ENCODE results near the gene DIAPH2. TPM values are rescaled to one million over a fixed set of nuclear protein-coding genes. Genes with fewer than 3 reads are reported as not detected.

DIAPH2 gene
- total RNA-seq, 8 experiments from 2014 or later = 2.6 to 12.7 (median 3.9) TPM

DNA sequence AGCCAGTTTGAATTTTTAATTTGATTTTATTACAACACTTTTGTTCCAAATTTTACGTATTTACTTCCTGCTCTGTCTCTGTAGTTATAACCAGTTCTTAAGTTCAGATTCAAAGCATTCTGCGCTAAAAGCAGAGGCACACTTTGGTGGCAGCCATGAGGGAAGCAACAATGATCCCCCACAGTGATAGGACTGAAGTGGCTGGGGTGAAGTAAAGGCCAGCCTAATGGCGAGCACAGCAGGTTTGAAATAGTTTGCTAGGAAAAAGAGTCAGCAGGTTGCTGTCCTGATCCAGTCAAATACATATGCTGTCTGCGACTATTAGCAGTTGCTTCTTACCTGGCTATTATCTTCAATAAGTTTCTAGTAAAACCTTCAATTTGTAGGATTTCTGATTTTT, 375.4 kb downstream of the DIAPH2 start:
- ATAC-seq (replicated peaks in 6 of 8) = no peak
- in situ Hi-C loops (cut with MboI; ENCODE audit: low pct_unique_long_range_greater_than_20kb in 2 of 9, low sequenced_read_pairs in 9 of 9, unreplicated experiment in 9 of 9) = no loop called here

DNA sequence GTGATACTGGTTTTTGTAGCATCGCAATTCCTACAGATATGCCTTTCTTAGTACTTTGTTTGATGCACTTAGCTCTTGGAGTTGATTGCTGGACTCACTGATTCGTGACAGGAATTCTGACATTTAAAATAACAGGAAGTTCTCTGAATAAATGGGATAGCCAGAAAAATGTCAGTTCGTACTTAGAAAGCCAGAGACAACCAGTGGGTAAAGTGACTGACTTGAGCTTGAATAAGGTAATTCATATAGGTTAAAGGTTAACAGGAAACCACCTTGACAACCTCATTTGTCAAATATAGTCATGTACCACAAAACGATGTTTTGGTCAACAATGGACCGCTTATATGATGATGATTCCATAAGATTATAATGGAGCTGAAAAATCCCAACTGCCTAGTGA, 380.4 kb downstream of the DIAPH2 start:
- H3K4me3 ChIP-seq = no peak overlapping the region
- in situ Hi-C loops (cut with MboI; ENCODE audit: low pct_unique_long_range_greater_than_20kb in 2 of 9, low sequenced_read_pairs in 9 of 9, unreplicated experiment in 9 of 9) = no loop called here
- ATAC-seq (replicated peaks in 6 of 8) = no peak
- no peak overlapping the region for H3K27ac ChIP-seq
- H3K4me1 ChIP-seq (replicated peaks in 1 of 2) = no peaks in the 10 kb centered on the region
- WGBS, 10 experiments = 47 to 100% (median 98%) methylated on average over 1 to 5 of the region's 5 CpGs; no CpG with 5 or more reads in 4 of the 10 experiments

More for the DNA sequence above, 375.4 kb downstream of the DIAPH2 start:
- 0 to 80% (median 47%) methylated on average over 1 to 4 of the region's 4 CpGs; no CpG with 5 or more reads in 4 of the 10 experiments for WGBS, 10 experiments
- Histone ChIP-seq H3K4me3 (no peak overlapping the region), H3K4me1 (replicated peaks in 1 of 2) (no peaks in the 10 kb centered on the region), H3K27ac (no peak overlapping the region)

DNA sequence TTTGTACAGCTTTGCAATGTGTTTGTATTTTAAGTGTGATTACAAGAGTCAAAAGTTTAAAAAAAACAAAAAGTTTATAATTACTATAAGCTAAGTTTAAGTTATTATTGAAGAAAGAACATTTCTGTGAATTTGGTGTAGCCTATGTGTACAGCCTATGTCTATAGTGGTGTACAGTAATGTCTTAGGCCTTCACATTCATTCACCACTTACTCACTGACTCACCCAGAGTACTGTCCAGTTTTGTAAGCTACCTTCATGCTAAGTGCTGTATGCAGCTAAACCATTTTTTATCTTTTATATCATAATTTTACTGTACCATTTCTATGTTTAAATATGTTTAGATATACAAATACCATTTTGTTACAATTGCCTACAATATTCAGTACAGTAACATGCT, 381.3 kb downstream of the DIAPH2 start:
- in situ Hi-C loops (cut with MboI; ENCODE audit: low pct_unique_long_range_greater_than_20kb in 2 of 9, low sequenced_read_pairs in 9 of 9, unreplicated experiment in 9 of 9) = no loop called here
- Histone ChIP-seq H3K4me1 (replicated peaks in 1 of 2) (no peaks in the 10 kb centered on the region), H3K4me3 (no peak overlapping the region), H3K27ac (no peak overlapping the region)
- ATAC-seq (replicated peaks in 6 of 8) = no peak

GRCh38 chrX:97066381-97066780, 381.7 kb downstream of the DIAPH2 start:
- WGBS, 10 experiments = 55 to 100% (median 100%) methylated on average over 1 to 3 of the region's 3 CpGs; no CpG with 5 or more reads in 5 of the 10 experiments
- in situ Hi-C loops (cut with MboI; ENCODE audit: low pct_unique_long_range_greater_than_20kb in 2 of 9, low sequenced_read_pairs in 9 of 9, unreplicated experiment in 9 of 9) = no loop called here
- Histone ChIP-seq H3K27ac (no peak overlapping the region), H3K4me1 (replicated peaks in 1 of 2) (no peaks in the 10 kb centered on the region), H3K4me3 (no peak overlapping the region)
- ATAC-seq (replicated peaks in 6 of 8) = no peak

- in situ Hi-C loops (cut with MboI; ENCODE audit: low pct_unique_long_range_greater_than_20kb in 2 of 9, low sequenced_read_pairs in 9 of 9, unreplicated experiment in 9 of 9) = no loop called here
- no peaks in the 10 kb centered on the region for H3K4me1 ChIP-seq (replicated peaks in 1 of 2)
- 50% methylated on average over 1 of the region's 1 CpG; no CpG with 5 or more reads in 9 of the 10 experiments for WGBS, 10 experiments
- H3K27ac ChIP-seq = no peak overlapping the region
- ATAC-seq (replicated peaks in 6 of 8) = no peak
- H3K4me3 ChIP-seq = no peak overlapping the region
These were observed 385.7 kb downstream of the DIAPH2 start for GRCh38 chrX:97070346-97070745.

DNA sequence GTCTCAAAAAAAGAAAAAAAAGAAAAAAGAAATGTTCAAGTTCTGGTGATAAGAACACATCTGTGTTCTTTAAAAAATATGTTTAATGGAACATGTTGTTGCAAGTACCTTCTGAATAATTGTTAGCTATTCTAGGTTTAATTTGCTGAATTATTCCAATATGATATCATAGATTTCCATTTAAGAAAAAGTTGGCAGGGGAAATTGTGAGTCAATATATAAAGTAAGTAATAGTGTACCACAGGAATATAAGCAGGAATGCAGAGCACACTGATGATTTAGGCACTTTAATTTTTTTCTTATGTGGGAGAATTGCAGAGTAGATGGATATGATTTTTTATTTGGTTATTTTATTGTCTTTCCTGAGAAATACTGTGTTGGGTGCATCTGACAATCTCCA, 389.8 kb downstream of the DIAPH2 start:
- no peak overlapping the region for H3K4me3 ChIP-seq
- ATAC-seq (replicated peaks in 6 of 8) = no peak
- no peak overlapping the region for H3K27ac ChIP-seq
- no peaks in the 10 kb centered on the region for H3K4me1 ChIP-seq (replicated peaks in 1 of 2)
- in situ Hi-C loops (cut with MboI; ENCODE audit: low pct_unique_long_range_greater_than_20kb in 2 of 9, low sequenced_read_pairs in 9 of 9, unreplicated experiment in 9 of 9) = no loop called here

GRCh38 chrX:97089116-97089515, 404.5 kb downstream of the DIAPH2 start:
- Histone ChIP-seq H3K27ac (no peak overlapping the region), H3K4me1 (replicated peaks in 1 of 2) (no peaks in the 10 kb centered on the region), H3K4me3 (no peak overlapping the region)
- 88% methylated on average over 1 of the region's 1 CpG; no CpG with 5 or more reads in 9 of the 10 experiments for WGBS, 10 experiments
- no peak for ATAC-seq (replicated peaks in 6 of 8)
- in situ Hi-C loops (cut with MboI; ENCODE audit: low pct_unique_long_range_greater_than_20kb in 2 of 9, low sequenced_read_pairs in 9 of 9, unreplicated experiment in 9 of 9) = no loop called here

- in situ Hi-C loops (cut with MboI; ENCODE audit: low pct_unique_long_range_greater_than_20kb in 2 of 9, low sequenced_read_pairs in 9 of 9, unreplicated experiment in 9 of 9) = no loop called here
- Histone ChIP-seq H3K4me1 (replicated peaks in 1 of 2) (no peaks in the 10 kb centered on the region), H3K4me3 (no peak overlapping the region), H3K27ac (no peak overlapping the region)
- ATAC-seq (replicated peaks in 6 of 8) = no peak
- 17 to 33% methylated on average over 1 of the region's 2 CpGs; no CpG with 5 or more reads in 8 of the 10 experiments for WGBS, 10 experiments
These were observed 411.7 kb downstream of the DIAPH2 start for GRCh38 chrX:97096385-97096784.

DNA sequence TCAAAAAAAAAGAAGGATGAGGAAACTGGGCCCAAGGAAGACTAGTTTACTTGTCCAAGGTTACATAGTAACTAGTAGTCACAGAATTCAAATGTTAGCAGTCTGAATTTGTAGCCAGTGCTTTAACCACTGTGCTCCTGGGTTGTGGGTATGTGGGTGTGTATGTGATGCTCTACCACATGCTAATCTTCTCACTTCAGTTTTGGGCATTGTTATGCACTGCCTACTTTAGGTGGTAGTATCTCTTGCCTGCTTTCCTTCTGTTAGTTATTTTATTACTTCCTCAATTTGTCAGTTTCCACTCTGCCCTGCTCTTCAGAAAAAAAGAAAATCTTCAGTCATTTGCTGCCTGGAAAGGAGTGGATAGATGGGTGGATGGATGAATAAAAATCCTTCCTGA, 418.3 kb downstream of the DIAPH2 start:
- ATAC-seq (replicated peaks in 6 of 8) = no peak
- Histone ChIP-seq H3K27ac (no peak overlapping the region), H3K4me1 (replicated peaks in 1 of 2) (no peaks in the 10 kb centered on the region), H3K4me3 (no peak overlapping the region)
- in situ Hi-C loops (cut with MboI; ENCODE audit: low pct_unique_long_range_greater_than_20kb in 2 of 9, low sequenced_read_pairs in 9 of 9, unreplicated experiment in 9 of 9) = no loop called here

- no peak overlapping the region for H3K27ac ChIP-seq
- 50 to 100% (median 100%) methylated on average over 1 of the region's 1 CpG; no CpG with 5 or more reads in 3 of the 10 experiments for WGBS, 10 experiments
- no peaks in the 10 kb centered on the region for H3K4me1 ChIP-seq (replicated peaks in 1 of 2)
- H3K4me3 ChIP-seq = no peak overlapping the region
- in situ Hi-C loops (cut with MboI; ENCODE audit: low pct_unique_long_range_greater_than_20kb in 2 of 9, low sequenced_read_pairs in 9 of 9, unreplicated experiment in 9 of 9) = no loop called here
- no peak for ATAC-seq (replicated peaks in 6 of 8)
These were observed 425.1 kb downstream of the DIAPH2 start for GRCh38 chrX:97109730-97110129.

DNA sequence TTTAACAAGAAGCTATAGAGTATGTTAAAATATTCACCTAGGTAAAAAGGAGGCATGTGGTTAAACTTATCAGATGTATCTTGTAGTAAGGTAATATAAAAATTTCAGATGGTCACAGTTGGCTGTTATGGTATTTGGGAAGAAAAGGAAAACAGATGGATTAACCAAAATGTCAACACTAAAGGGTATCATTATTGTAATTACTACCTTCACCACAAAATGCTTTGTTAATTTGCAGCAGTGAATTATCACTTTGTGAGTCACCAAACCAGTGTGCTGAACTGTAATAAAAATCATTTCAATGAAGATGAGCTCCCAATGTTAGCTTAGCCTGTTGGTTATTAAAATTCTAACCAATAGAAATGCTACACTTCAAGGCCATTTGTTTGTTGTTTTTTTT, 432.9 kb downstream of the DIAPH2 start:
- Histone ChIP-seq H3K4me1 (replicated peaks in 1 of 2) (no peaks in the 10 kb centered on the region), H3K27ac (no peak overlapping the region), H3K4me3 (no peak overlapping the region)
- no peak for ATAC-seq (replicated peaks in 6 of 8)
- in situ Hi-C loops (cut with MboI; ENCODE audit: low pct_unique_long_range_greater_than_20kb in 2 of 9, low sequenced_read_pairs in 9 of 9, unreplicated experiment in 9 of 9) = no loop called here

GRCh38 chrX:97119474-97120109, 434.9 kb downstream of the DIAPH2 start:
- Histone ChIP-seq H3K27ac (no peak overlapping the region), H3K4me3 (no peak overlapping the region), H3K4me1 (replicated peaks in 1 of 2) (no peaks in the 10 kb centered on the region)
- ATAC-seq (replicated peaks in 6 of 8) = no peak
- WGBS, 10 experiments = 70 to 75% methylated on average over 4 to 5 of the region's 12 CpGs; no CpG with 5 or more reads in 8 of the 10 experiments
- in situ Hi-C loops (cut with MboI; ENCODE audit: low pct_unique_long_range_greater_than_20kb in 2 of 9, low sequenced_read_pairs in 9 of 9, unreplicated experiment in 9 of 9) = no loop called here

GRCh38 chrX:97123001-97123400, 438.4 kb downstream of the DIAPH2 start:
- no peak overlapping the region for H3K4me3 ChIP-seq
- 38 to 100% (median 100%) methylated on average over 1 to 2 of the region's 2 CpGs; no CpG with 5 or more reads in 6 of the 10 experiments for WGBS, 10 experiments
- in situ Hi-C loops (cut with MboI; ENCODE audit: low pct_unique_long_range_greater_than_20kb in 2 of 9, low sequenced_read_pairs in 9 of 9, unreplicated experiment in 9 of 9) = no loop called here

GRCh38 chrX:97126020-97126419, 441.4 kb downstream of the DIAPH2 start:
- Histone ChIP-seq H3K4me1 (replicated peaks in 1 of 2) (no peaks in the 10 kb centered on the region), H3K27ac (no peak overlapping the region), H3K4me3 (no peak overlapping the region)
- in situ Hi-C loops (cut with MboI; ENCODE audit: low pct_unique_long_range_greater_than_20kb in 2 of 9, low sequenced_read_pairs in 9 of 9, unreplicated experiment in 9 of 9) = no loop called here
- no peak for ATAC-seq (replicated peaks in 6 of 8)
- WGBS, 10 experiments = 20 to 80% (median 35%) methylated on average over 1 to 3 of the region's 3 CpGs; no CpG with 5 or more reads in 4 of the 10 experiments

More at GRCh38 chrX:97123001-97123400, 438.4 kb downstream of the DIAPH2 start:
- no peak overlapping the region for H3K27ac ChIP-seq
- ATAC-seq (replicated peaks in 6 of 8) = no peak
- H3K4me1 ChIP-seq (replicated peaks in 1 of 2) = no peaks in the 10 kb centered on the region
